ENCODE measurements around the gene THPO. TPM values are rescaled to one million over a fixed set of nuclear protein-coding genes. Genes with fewer than 3 reads are reported as not detected.

THPO gene
- total and polyA plus RNA-seq, 5 donors from 2014 or later: not detected

- H3K4me3 Mint-ChIP-seq: peak overlapping the region in 1 of 4 donors; percentile 51
Observed at GRCh38 chr3:184383033-184383740, 5.2 kb upstream of the THPO start.

GRCh38 chr3:184382326-184383032, 4.5 kb upstream of the THPO start:
- Mint-ChIP-seq H3K36me3 (no peaks in the 10 kb centered on the region), H3K27me3 (peaks cover 57% of the 10 kb centered on the region), H3K9me3 (peaks cover 0 to 2% (median 0%) of the 10 kb centered on the region in 7 donors), H3K4me1 (peaks cover 0 to 16% (median 3%) of the 10 kb centered on the region in 4 donors), H3K27ac (no peak overlapping the region), H3K4me3 (no peak overlapping the region)
- H3K9me3 ChIP-seq (ENCODE audit: control insufficient read depth in 2 of 2, low read length in 2 of 2): no peaks in the 10 kb centered on the region
- H3K27ac ChIP-seq (ENCODE audit: insufficient read depth, low read length, poor library complexity, severe bottlenecking): no peak overlapping the region
- H3K36me3 ChIP-seq (ENCODE audit: control insufficient read depth, insufficient read depth, low read length): no peaks in the 10 kb centered on the region
- H3K27me3 ChIP-seq (ENCODE audit: control insufficient read depth, insufficient read depth, low read length): peaks cover 18% of the 10 kb centered on the region
- H3K4me1 ChIP-seq (ENCODE audit: control insufficient read depth, insufficient read depth, low read length, poor library complexity, severe bottlenecking): peaks cover 12% of the 10 kb centered on the region
- DNase-seq (no peak), ATAC-seq (ENCODE audit: low read depth in 2 of 2) (no peak)
- H3K4me3 ChIP-seq (ENCODE audit: low read depth, low read length): no peak overlapping the region

More at GRCh38 chr3:184383033-184383740, 5.2 kb upstream of the THPO start:
- Histone ChIP-seq H3K27me3 (ENCODE audit: control insufficient read depth, insufficient read depth, low read length) (peaks cover 15% of the 10 kb centered on the region), H3K4me3 (ENCODE audit: low read depth, low read length) (no peak overlapping the region), H3K27ac (ENCODE audit: insufficient read depth, low read length, poor library complexity, severe bottlenecking) (no peak overlapping the region), H3K9me3 (ENCODE audit: control insufficient read depth in 2 of 2, low read length in 2 of 2) (no peaks in the 10 kb centered on the region), H3K4me1 (ENCODE audit: control insufficient read depth, insufficient read depth, low read length, poor library complexity, severe bottlenecking) (peaks cover 12% of the 10 kb centered on the region), H3K36me3 (ENCODE audit: control insufficient read depth, insufficient read depth, low read length) (no peaks in the 10 kb centered on the region)
- DNase-seq: no peak
- Mint-ChIP-seq H3K27me3 (peaks cover 50% of the 10 kb centered on the region), H3K9me3 (peaks cover 0 to 2% (median 0%) of the 10 kb centered on the region in 7 donors), H3K27ac (no peak overlapping the region), H3K36me3 (no peaks in the 10 kb centered on the region), H3K4me1 (peaks cover 0 to 16% (median 3%) of the 10 kb centered on the region in 4 donors)
- no peak for ATAC-seq (ENCODE audit: low read depth in 2 of 2)

GRCh38 chr3:184381261-184382224, 3.5 kb upstream of the THPO start:
- no peaks in the 10 kb centered on the region for H3K9me3 ChIP-seq (ENCODE audit: control insufficient read depth in 2 of 2, low read length in 2 of 2)
- H3K36me3 Mint-ChIP-seq: no peaks in the 10 kb centered on the region
- peaks cover 0 to 5% (median 0%) of the 10 kb centered on the region in 7 donors for H3K9me3 Mint-ChIP-seq
- peak in 1 of 2 donors; percentile 36 for ATAC-seq (ENCODE audit: low read depth in 2 of 2)
- no peak for DNase-seq
- no peak overlapping the region for H3K27ac Mint-ChIP-seq
- no peaks in the 10 kb centered on the region for H3K36me3 ChIP-seq (ENCODE audit: control insufficient read depth, insufficient read depth, low read length)
- H3K4me3 ChIP-seq (ENCODE audit: low read depth, low read length): no peak overlapping the region
- peak overlapping the region in 3 of 4 donors; percentile 41 to 83 (median 58) for H3K4me3 Mint-ChIP-seq
- H3K27ac ChIP-seq (ENCODE audit: insufficient read depth, low read length, poor library complexity, severe bottlenecking): no peak overlapping the region
- H3K27me3 Mint-ChIP-seq: peaks cover 66% of the 10 kb centered on the region
- peaks cover 0 to 16% (median 3%) of the 10 kb centered on the region in 4 donors for H3K4me1 Mint-ChIP-seq
- H3K4me1 ChIP-seq (ENCODE audit: control insufficient read depth, insufficient read depth, low read length, poor library complexity, severe bottlenecking): peaks cover 12% of the 10 kb centered on the region
- H3K27me3 ChIP-seq (ENCODE audit: control insufficient read depth, insufficient read depth, low read length): peaks cover 21% of the 10 kb centered on the region

- Histone ChIP-seq H3K4me3 (ENCODE audit: low read depth, low read length) (no peak overlapping the region), H3K4me1 (ENCODE audit: control insufficient read depth, insufficient read depth, low read length, poor library complexity, severe bottlenecking) (peaks cover 12% of the 10 kb centered on the region), H3K9me3 (ENCODE audit: control insufficient read depth in 2 of 2, low read length in 2 of 2) (no peaks in the 10 kb centered on the region), H3K36me3 (ENCODE audit: control insufficient read depth, insufficient read depth, low read length) (no peaks in the 10 kb centered on the region), H3K27ac (ENCODE audit: insufficient read depth, low read length, poor library complexity, severe bottlenecking) (no peak overlapping the region), H3K27me3 (ENCODE audit: control insufficient read depth, insufficient read depth, low read length) (peaks cover 21% of the 10 kb centered on the region)
- peaks cover 68% of the 10 kb centered on the region for H3K27me3 Mint-ChIP-seq
- peak in 1 of 2 donors; percentile 33 for ATAC-seq (ENCODE audit: low read depth in 2 of 2)
- H3K9me3 Mint-ChIP-seq: peaks cover 0 to 5% (median 0%) of the 10 kb centered on the region in 7 donors
- no peak overlapping the region for H3K27ac Mint-ChIP-seq
- H3K4me1 Mint-ChIP-seq: peaks cover 0 to 16% (median 3%) of the 10 kb centered on the region in 4 donors
- H3K36me3 Mint-ChIP-seq: no peaks in the 10 kb centered on the region
- H3K4me3 Mint-ChIP-seq: peak overlapping the region; percentile 41 to 89 (median 70)
- peak in 1 of 3 donors; percentile 16 for DNase-seq
Observed at GRCh38 chr3:184380627-184381260, 2.7 kb upstream of the THPO start.

GRCh38 chr3:184380185-184380626, 2.2 kb upstream of the THPO start:
- peaks cover 0 to 3% (median 0%) of the 10 kb centered on the region in 7 donors for H3K9me3 Mint-ChIP-seq
- Histone ChIP-seq H3K27me3 (ENCODE audit: control insufficient read depth, insufficient read depth, low read length) (peaks cover 23% of the 10 kb centered on the region), H3K9me3 (ENCODE audit: control insufficient read depth in 2 of 2, low read length in 2 of 2) (no peaks in the 10 kb centered on the region), H3K4me1 (ENCODE audit: control insufficient read depth, insufficient read depth, low read length, poor library complexity, severe bottlenecking) (peaks cover 12% of the 10 kb centered on the region), H3K4me3 (ENCODE audit: low read depth, low read length) (no peak overlapping the region), H3K27ac (ENCODE audit: insufficient read depth, low read length, poor library complexity, severe bottlenecking) (no peak overlapping the region), H3K36me3 (ENCODE audit: control insufficient read depth, insufficient read depth, low read length) (no peaks in the 10 kb centered on the region)
- H3K4me1 Mint-ChIP-seq: peaks cover 0 to 16% (median 3%) of the 10 kb centered on the region in 4 donors
- ATAC-seq (ENCODE audit: low read depth in 2 of 2): no peak
- H3K27ac Mint-ChIP-seq: no peak overlapping the region
- no peaks in the 10 kb centered on the region for H3K36me3 Mint-ChIP-seq
- no peak overlapping the region for H3K4me3 Mint-ChIP-seq
- no peak for DNase-seq
- peaks cover 68% of the 10 kb centered on the region for H3K27me3 Mint-ChIP-seq

- Histone ChIP-seq H3K4me1 (ENCODE audit: control insufficient read depth, insufficient read depth, low read length, poor library complexity, severe bottlenecking) (peaks cover 12% of the 10 kb centered on the region), H3K36me3 (ENCODE audit: control insufficient read depth, insufficient read depth, low read length) (no peaks in the 10 kb centered on the region), H3K27me3 (ENCODE audit: control insufficient read depth, insufficient read depth, low read length) (peaks cover 23% of the 10 kb centered on the region), H3K4me3 (ENCODE audit: low read depth, low read length) (no peak within 1 kb of the TSS), H3K27ac (ENCODE audit: insufficient read depth, low read length, poor library complexity, severe bottlenecking) (no peak within 1 kb of the TSS), H3K9me3 (ENCODE audit: control insufficient read depth in 2 of 2, low read length in 2 of 2) (no peaks in the 10 kb centered on the region)
- Mint-ChIP-seq H3K27ac (no peak within 1 kb of the TSS), H3K9me3 (peaks cover 0 to 3% (median 0%) of the 10 kb centered on the region in 7 donors), H3K36me3 (no peaks in the 10 kb centered on the region), H3K4me1 (peaks cover 0 to 16% (median 3%) of the 10 kb centered on the region in 4 donors), H3K4me3 (peak within 1 kb of the TSS; percentile 58 to 89 (median 73)), H3K27me3 (peaks cover 70% of the 10 kb centered on the region)
- no peak for ATAC-seq (ENCODE audit: low read depth in 2 of 2)
- DNase-seq: no peak
Observed at GRCh38 chr3:184379358-184380184, 1.6 kb upstream of the THPO start, which contains the start of gene CHRD. CHRD (plus strand) TSS chr3:184380054; CDS start chr3:184380319, 265 bp downstream.
